ENCODE measurements around the gene PRSS57. TPM values are rescaled to one million over a fixed set of nuclear protein-coding genes. Genes with fewer than 3 reads are reported as not detected.
"Not testable (repeated sequence)": the region's sequence is repeated elsewhere in the genome, so short reads cannot be mapped to it uniquely, and the experiment has no call there.

PRSS57 gene
- total and polyA plus RNA-seq, 2 of the 13 experiments (the other 11 are each of a cell fraction or from before 2014, with no cell fraction given), result 0.12 TPM; not detected in 1

- TF ChIP-seq TFAP4 (IDR thresholded peaks at IDR 0.05; ENCODE audit: borderline replicate concordance, low read depth) (peak; percentile 14; the same call in 1 of the 2 replicates), SAP130 (CRISPR knock-in tag; IDR thresholded peaks at IDR 0.05; ENCODE audit: low read depth) (peak; percentile 66), MIXL1 (CRISPR knock-in tag; IDR thresholded peaks at IDR 0.05) (0 out of 2 replicates have a peak, but pooled peaks have one; percentile 3), RXRB (CRISPR knock-in tag; IDR thresholded peaks at IDR 0.05; ENCODE audit: borderline replicate concordance) (peak; percentile 56; the same call in 1 of the 2 replicates), IRF2 (CRISPR knock-in tag; IDR thresholded peaks at IDR 0.05) (peak; percentile 30; the same call in 1 of the 2 replicates), TCF7 (IDR thresholded peaks at IDR 0.05; ENCODE audit: low read depth) (peak; percentile 66), FOXA1 (CRISPR knock-in tag; IDR thresholded peaks at IDR 0.05) (0 out of 2 replicates have a peak, but pooled peaks have one; percentile 37), KDM6A (CRISPR knock-in tag; IDR thresholded peaks at IDR 0.05; ENCODE audit: low read depth) (peak; percentile 42; the same call in 1 of the 2 replicates), TBX2 (CRISPR knock-in tag; IDR thresholded peaks at IDR 0.05; ENCODE audit: borderline replicate concordance) (peak; percentile 27; the same call in 1 of the 2 replicates), GFI1 (CRISPR knock-in tag; IDR thresholded peaks at IDR 0.05; ENCODE audit: borderline replicate concordance) (peak; percentile 40; the same call in 1 of the 2 replicates), MEF2D (CRISPR knock-in tag; IDR thresholded peaks at IDR 0.05) (0 out of 2 replicates have a peak, but pooled peaks have one; percentile 37), ZMYM3 (CRISPR knock-in tag; IDR thresholded peaks at IDR 0.05) (peak; percentile 65; the same call in 1 of the 2 replicates), PPARG (CRISPR knock-in tag; conservative IDR thresholded peaks at IDR 0.05) (peak; percentile 42; the same call in 1 of the 2 replicates), ZBTB7B (CRISPR knock-in tag; IDR thresholded peaks at IDR 0.05) (peak; percentile 38; the same call in 1 of the 2 replicates), FOXP4 (CRISPR knock-in tag; IDR thresholded peaks at IDR 0.05) (peak; percentile 54; the same call in 1 of the 2 replicates), GATAD2A (CRISPR knock-in tag; IDR thresholded peaks at IDR 0.05) (peak; percentile 71; the same call in 1 of the 2 replicates), HDAC1 (CRISPR knock-in tag; IDR thresholded peaks at IDR 0.05) (peak; percentile 46; the same call in 1 of the 2 replicates), HNF4G (IDR thresholded peaks at IDR 0.05; ENCODE audit: borderline replicate concordance, low read depth, low read length) (peak; percentile 85), HNF4G (CRISPR knock-in tag; IDR thresholded peaks at IDR 0.05; ENCODE audit: borderline replicate concordance, low read depth) (peak; percentile 89; the same call in 1 of the 2 replicates), SOX5 (CRISPR knock-in tag; IDR thresholded peaks at IDR 0.05; ENCODE audit: borderline replicate concordance) (peak; percentile 43; the same call in 1 of the 2 replicates), MLX (CRISPR knock-in tag; IDR thresholded peaks at IDR 0.05) (peak; percentile 54; the same call in 1 of the 2 replicates), CREM (IDR thresholded peaks at IDR 0.05) (peak; percentile 48)
- TF ChIP-seq FOXA1 (IDR thresholded peaks at IDR 0.05); CREM (CRISPR knock-in tag; IDR thresholded peaks at IDR 0.05): not testable (repeated sequence)
- TF ChIP-seq, protein P1, sequence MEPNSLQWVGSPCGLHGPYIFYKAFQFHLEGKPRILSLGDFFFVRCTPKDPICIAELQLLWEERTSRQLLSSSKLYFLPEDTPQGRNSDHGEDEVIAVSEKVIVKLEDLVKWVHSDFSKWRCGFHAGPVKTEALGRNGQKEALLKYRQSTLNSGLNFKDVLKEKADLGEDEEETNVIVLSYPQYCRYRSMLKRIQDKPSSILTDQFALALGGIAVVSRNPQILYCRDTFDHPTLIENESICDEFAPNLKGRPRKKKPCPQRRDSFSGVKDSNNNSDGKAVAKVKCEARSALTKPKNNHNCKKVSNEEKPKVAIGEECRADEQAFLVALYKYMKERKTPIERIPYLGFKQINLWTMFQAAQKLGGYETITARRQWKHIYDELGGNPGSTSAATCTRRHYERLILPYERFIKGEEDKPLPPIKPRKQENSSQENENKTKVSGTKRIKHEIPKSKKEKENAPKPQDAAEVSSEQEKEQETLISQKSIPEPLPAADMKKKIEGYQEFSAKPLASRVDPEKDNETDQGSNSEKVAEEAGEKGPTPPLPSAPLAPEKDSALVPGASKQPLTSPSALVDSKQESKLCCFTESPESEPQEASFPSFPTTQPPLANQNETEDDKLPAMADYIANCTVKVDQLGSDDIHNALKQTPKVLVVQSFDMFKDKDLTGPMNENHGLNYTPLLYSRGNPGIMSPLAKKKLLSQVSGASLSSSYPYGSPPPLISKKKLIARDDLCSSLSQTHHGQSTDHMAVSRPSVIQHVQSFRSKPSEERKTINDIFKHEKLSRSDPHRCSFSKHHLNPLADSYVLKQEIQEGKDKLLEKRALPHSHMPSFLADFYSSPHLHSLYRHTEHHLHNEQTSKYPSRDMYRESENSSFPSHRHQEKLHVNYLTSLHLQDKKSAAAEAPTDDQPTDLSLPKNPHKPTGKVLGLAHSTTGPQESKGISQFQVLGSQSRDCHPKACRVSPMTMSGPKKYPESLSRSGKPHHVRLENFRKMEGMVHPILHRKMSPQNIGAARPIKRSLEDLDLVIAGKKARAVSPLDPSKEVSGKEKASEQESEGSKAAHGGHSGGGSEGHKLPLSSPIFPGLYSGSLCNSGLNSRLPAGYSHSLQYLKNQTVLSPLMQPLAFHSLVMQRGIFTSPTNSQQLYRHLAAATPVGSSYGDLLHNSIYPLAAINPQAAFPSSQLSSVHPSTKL (CRISPR knock-in tag; IDR thresholded peaks at IDR 0.05), result peak; percentile 57; the same call in 1 of the 2 replicates
Measured at GRCh38 chr19:668675-669434, 26.4 kb downstream of the PRSS57 start (continued).

Measured in HepG2 (cell line).